Lower leg skin (tissue), 3 donors: ENCODE data around the gene LRIG3.

Source experiments
- CTCF ChIP-seq, 3 donors: fragments of 450-650 bp; IDR thresholded peaks; one replicate each; pipeline ENCODE4 v1.5.1; 2016; ENCODE audit warnings: antibody characterized with exemption in 3 of 3, mild to moderate bottlenecking in 3 of 3, moderate library complexity in 2 of 3
- POLR2A ChIP-seq, 2 donors: fragments of 450-650 bp; IDR thresholded peaks; one replicate each; pipeline ENCODE4 v1.6.1; 2016 to 2017; ENCODE audit warnings: antibody characterized with exemption in 2 of 2, mild to moderate bottlenecking in 1 of 2, moderate library complexity in 1 of 2

GRCh38 chr12:58886474-58886873 is 33.8 kb downstream of the LRIG3 start:
- TF ChIP-seq CTCF (IDR thresholded peaks at IDR 0.05) = no peak
- TF ChIP-seq POLR2A (IDR thresholded peaks at IDR 0.05) = no peak
